HepG2 (cell line): ENCODE data around the gene RREB1. TPM values are rescaled to one million over a fixed set of nuclear protein-coding genes. Genes with fewer than 3 reads are reported as not detected.

Source experiments
- FOXK1 ChIP-seq: sonication (generic); formaldehyde crosslinking; IDR thresholded peaks from 2 replicates; pipeline ENCODE4 v1.4.0; 2020; ENCODE audit warnings: low read depth, missing genetic modification reagents, borderline replicate concordance
- FOXP4 ChIP-seq: sonication (generic); formaldehyde crosslinking; IDR thresholded peaks from 2 replicates; pipeline ENCODE4 v1.4.0; 2020; ENCODE audit warnings: missing genetic modification reagents
- GATAD1 ChIP-seq: IDR thresholded peaks from 2 replicates; pipeline ENCODE4 v1.6.1; 2016; ENCODE audit warnings: missing genetic modification reagents, missing compliant biosample characterization
- NFYC ChIP-seq: IDR thresholded peaks from 2 replicates; pipeline ENCODE4 v1.6.1; 2016; ENCODE audit warnings: missing genetic modification reagents, missing compliant biosample characterization
- POLR2A ChIP-seq, 2 experiments: IDR thresholded peaks; 2 replicates each; pipeline ENCODE4 v1.6.1; 2011; ENCODE audit warnings: low read depth in 2 of 2, low read length in 2 of 2, mild to moderate bottlenecking in 1 of 2, moderate library complexity in 1 of 2; ENCODE audit not compliant: insufficient read depth in 1 of 2
- PREB ChIP-seq: sonication (generic); formaldehyde crosslinking; IDR thresholded peaks from 2 replicates; pipeline ENCODE4 v1.4.0; 2020; ENCODE audit warnings: missing genetic modification reagents
- SNAPC5 ChIP-seq: sonication (generic); formaldehyde crosslinking; IDR thresholded peaks from 2 replicates; pipeline ENCODE4 v1.8.1; 2023; ENCODE audit warnings: mild to moderate bottlenecking, missing genetic modification reagents, borderline replicate concordance
- SOX13 ChIP-seq, 3 experiments: fragments of 450-650 bp in 1 of 3; sonication (generic) in 1 of 3; formaldehyde crosslinking in 1 of 3; IDR thresholded peaks in 2 of 3; conservative IDR thresholded peaks in 1 of 3; 2 replicates each; pipeline versions ENCODE4 v1.5.0 to v1.6.1; 2016 to 2020; ENCODE audit warnings: antibody characterized with exemption in 1 of 3, mild to moderate bottlenecking in 1 of 3, missing compliant biosample characterization in 1 of 3, missing genetic modification reagents in 1 of 3, moderate library complexity in 1 of 3
- SRSF1 ChIP-seq: fragments of 200-400 bp; formaldehyde crosslinking; optimal IDR thresholded peaks from 2 replicates; pipeline ENCODE3; 2017; ENCODE audit warnings: mild to moderate bottlenecking, low read depth, low read length, moderate library complexity
- TAF15 ChIP-seq: fragments of 200-400 bp; formaldehyde crosslinking; IDR thresholded peaks from one replicate; pipeline ENCODE4 v1.6.1; 2018; ENCODE audit warnings: mild to moderate bottlenecking, low read depth, low read length; ENCODE audit not compliant: poor library complexity, severe bottlenecking
- ZNF776 ChIP-seq: sonication (generic); formaldehyde crosslinking; IDR thresholded peaks from 2 replicates; pipeline ENCODE4 v1.4.0; 2020; ENCODE audit warnings: mild to moderate bottlenecking, missing genetic modification reagents
- polyA plus RNA-seq, 8 experiments: library from polyadenylated mRNA; depleted of rRNA in 3 of 8; stranded (reverse) in 7 of 8; unstranded in 1 of 8; fragments of >200 nt; fragmentation: Illumina TruSeq in 4 of 8; extraction: Trizol in 4 of 8; gene quantifications; 2 replicates each; pipeline versions ENCODE4 v1.2.1 to v1.2.3, GENCODE V29; 2011 to 2016; ENCODE audit warnings: low read depth in 4 of 8, missing spikeins in 1 of 8, mixed read lengths in 1 of 8; ENCODE audit not compliant: insufficient read depth in 1 of 8
- total RNA-seq, 5 experiments: library from RNA; depleted of rRNA; stranded (reverse); fragments of >200 nt; fragmentation: Illumina TruSeq; extraction: Trizol; gene quantifications; 2 replicates each; pipeline ENCODE4 v1.2.3, GENCODE V29; 2016; ENCODE audit warnings: low read depth in 1 of 5
- TF ChIP-seq, protein P1 (sequence below): sonication (generic); formaldehyde crosslinking; IDR thresholded peaks from 2 replicates; pipeline ENCODE4 v1.8.0; 2022; ENCODE audit warnings: missing genetic modification reagents, mild to moderate bottlenecking, moderate library complexity, borderline replicate concordance
- TF ChIP-seq, protein P2 (sequence below): IDR thresholded peaks from 2 replicates; pipeline ENCODE4 v1.6.1; 2016; ENCODE audit warnings: control low read depth
- TF ChIP-seq, protein P3 (sequence below): IDR thresholded peaks from 2 replicates; pipeline ENCODE4 v1.6.1; 2016; ENCODE audit warnings: missing biosample characterization, missing genetic modification reagents, low read depth
- TF ChIP-seq, protein P4 (sequence below): sonication (generic); formaldehyde crosslinking; IDR thresholded peaks from 2 replicates; pipeline ENCODE4 v1.4.0; 2020; ENCODE audit warnings: low read depth, missing genetic modification reagents

RREB1 gene
- total and polyA plus RNA-seq, 2 of the 13 experiments (the other 11 are each of a cell fraction or from before 2014, with no cell fraction given) = 6.1 to 23.2 TPM

GRCh38 chr6:7157752-7158616, 50.2 kb downstream of the RREB1 start (continued):
- TF ChIP-seq FOXK1 (CRISPR knock-in tag) (no peak), FOXP4 (CRISPR knock-in tag) (no peak), GATAD1 (CRISPR knock-in tag) (no peak), PREB (CRISPR knock-in tag) (no peak), SOX13 (IDR thresholded peaks at IDR 0.05) (no peak; the same call in 1 of the 2 replicates), SOX13 (CRISPR knock-in tag; conservative IDR thresholded peaks at IDR 0.05 in 1 of 2, IDR thresholded peaks at IDR 0.05 in 1 of 2) (no peak), POLR2A (IDR thresholded peaks at IDR 0.05; ENCODE audit: insufficient read depth in 1 of 2, low read depth in 2 of 2, low read length in 2 of 2) (no peak), NFYC (CRISPR knock-in tag) (no peak), ZNF776 (CRISPR knock-in tag) (no peak), SRSF1 (no peak), TAF15 (no peak), SNAPC5 (CRISPR knock-in tag) (no peak)
- TF ChIP-seq, protein P1, sequence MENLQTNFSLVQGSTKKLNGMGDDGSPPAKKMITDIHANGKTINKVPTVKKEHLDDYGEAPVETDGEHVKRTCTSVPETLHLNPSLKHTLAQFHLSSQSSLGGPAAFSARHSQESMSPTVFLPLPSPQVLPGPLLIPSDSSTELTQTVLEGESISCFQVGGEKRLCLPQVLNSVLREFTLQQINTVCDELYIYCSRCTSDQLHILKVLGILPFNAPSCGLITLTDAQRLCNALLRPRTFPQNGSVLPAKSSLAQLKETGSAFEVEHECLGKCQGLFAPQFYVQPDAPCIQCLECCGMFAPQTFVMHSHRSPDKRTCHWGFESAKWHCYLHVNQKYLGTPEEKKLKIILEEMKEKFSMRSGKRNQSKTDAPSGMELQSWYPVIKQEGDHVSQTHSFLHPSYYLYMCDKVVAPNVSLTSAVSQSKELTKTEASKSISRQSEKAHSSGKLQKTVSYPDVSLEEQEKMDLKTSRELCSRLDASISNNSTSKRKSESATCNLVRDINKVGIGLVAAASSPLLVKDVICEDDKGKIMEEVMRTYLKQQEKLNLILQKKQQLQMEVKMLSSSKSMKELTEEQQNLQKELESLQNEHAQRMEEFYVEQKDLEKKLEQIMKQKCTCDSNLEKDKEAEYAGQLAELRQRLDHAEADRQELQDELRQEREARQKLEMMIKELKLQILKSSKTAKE (CRISPR knock-in tag) = no peak
- TF ChIP-seq, protein P2, sequence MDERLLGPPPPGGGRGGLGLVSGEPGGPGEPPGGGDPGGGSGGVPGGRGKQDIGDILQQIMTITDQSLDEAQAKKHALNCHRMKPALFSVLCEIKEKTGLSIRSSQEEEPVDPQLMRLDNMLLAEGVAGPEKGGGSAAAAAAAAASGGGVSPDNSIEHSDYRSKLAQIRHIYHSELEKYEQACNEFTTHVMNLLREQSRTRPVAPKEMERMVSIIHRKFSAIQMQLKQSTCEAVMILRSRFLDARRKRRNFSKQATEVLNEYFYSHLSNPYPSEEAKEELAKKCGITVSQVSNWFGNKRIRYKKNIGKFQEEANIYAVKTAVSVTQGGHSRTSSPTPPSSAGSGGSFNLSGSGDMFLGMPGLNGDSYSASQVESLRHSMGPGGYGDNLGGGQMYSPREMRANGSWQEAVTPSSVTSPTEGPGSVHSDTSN (CRISPR knock-in tag) = no peak
- TF ChIP-seq, protein P3, sequence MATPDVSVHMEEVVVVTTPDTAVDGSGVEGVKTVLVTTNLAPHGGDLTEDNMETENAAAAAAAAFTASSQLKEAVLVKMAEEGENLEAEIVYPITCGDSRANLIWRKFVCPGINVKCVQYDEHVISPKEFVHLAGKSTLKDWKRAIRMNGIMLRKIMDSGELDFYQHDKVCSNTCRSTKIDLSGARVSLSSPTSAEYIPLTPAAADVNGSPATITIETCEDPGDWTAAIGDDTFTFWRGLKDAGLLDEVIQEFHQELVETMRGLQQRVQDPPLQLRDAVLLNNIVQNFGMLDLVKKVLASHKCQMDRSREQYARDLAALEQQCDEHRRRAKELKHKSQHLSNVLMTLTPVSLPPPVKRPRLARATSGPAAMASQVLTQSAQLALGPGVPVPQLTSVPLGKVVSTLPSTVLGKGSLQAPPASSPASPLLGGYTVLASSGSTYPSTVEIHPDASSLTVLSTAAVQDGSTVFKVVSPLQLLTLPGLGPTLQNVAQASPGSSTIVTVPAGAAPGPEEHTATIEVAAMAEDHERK (CRISPR knock-in tag) = no peak
- TF ChIP-seq, protein P4, sequence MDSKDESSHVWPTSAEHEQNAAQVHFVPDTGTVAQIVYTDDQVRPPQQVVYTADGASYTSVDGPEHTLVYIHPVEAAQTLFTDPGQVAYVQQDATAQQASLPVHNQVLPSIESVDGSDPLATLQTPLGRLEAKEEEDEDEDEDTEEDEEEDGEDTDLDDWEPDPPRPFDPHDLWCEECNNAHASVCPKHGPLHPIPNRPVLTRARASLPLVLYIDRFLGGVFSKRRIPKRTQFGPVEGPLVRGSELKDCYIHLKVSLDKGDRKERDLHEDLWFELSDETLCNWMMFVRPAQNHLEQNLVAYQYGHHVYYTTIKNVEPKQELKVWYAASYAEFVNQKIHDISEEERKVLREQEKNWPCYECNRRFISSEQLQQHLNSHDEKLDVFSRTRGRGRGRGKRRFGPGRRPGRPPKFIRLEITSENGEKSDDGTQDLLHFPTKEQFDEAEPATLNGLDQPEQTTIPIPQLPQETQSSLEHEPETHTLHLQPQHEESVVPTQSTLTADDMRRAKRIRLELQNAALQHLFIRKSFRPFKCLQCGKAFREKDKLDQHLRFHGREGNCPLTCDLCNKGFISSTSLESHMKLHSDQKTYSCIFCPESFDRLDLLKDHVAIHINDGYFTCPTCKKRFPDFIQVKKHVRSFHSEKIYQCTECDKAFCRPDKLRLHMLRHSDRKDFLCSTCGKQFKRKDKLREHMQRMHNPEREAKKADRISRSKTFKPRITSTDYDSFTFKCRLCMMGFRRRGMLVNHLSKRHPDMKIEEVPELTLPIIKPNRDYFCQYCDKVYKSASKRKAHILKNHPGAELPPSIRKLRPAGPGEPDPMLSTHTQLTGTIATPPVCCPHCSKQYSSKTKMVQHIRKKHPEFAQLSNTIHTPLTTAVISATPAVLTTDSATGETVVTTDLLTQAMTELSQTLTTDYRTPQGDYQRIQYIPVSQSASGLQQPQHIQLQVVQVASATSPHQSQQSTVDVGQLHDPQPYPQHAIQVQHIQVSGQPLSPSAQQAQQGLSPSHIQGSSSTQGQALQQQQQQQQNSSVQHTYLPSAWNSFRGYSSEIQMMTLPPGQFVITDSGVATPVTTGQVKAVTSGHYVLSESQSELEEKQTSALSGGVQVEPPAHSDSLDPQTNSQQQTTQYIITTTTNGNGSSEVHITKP = no peak
